Ishikawa (cell line): Measurements from ENCODE around the gene FABP6.

ENCODE experiments used
- CEBPB ChIP-seq: IDR thresholded peaks from 2 replicates; pipeline ENCODE4 v1.6.1; 2012
- CREB1 ChIP-seq: IDR thresholded peaks from 2 replicates; pipeline ENCODE4 v1.6.1; 2012; ENCODE audit warnings: low read depth
- EGR1 ChIP-seq: IDR thresholded peaks from 2 replicates; pipeline ENCODE4 v1.6.1; 2012
- EP300 ChIP-seq: IDR thresholded peaks from 2 replicates; pipeline ENCODE4 v1.6.1; 2012; ENCODE audit warnings: borderline replicate concordance
- FOXM1 ChIP-seq: IDR thresholded peaks from 2 replicates; pipeline ENCODE4 v1.6.1; 2012; ENCODE audit warnings: low read depth, borderline replicate concordance
- NFIC ChIP-seq: IDR thresholded peaks from 2 replicates; pipeline ENCODE4 v1.6.1; 2012
- RAD21 ChIP-seq: IDR thresholded peaks from 2 replicates; pipeline ENCODE4 v1.6.1; 2012; ENCODE audit warnings: low read depth
- TAF1 ChIP-seq: IDR thresholded peaks from 2 replicates; pipeline ENCODE4 v1.6.1; 2012; ENCODE audit warnings: low read depth, mild to moderate bottlenecking
- TCF12 ChIP-seq: IDR thresholded peaks from 2 replicates; pipeline ENCODE4 v1.6.1; 2012; ENCODE audit warnings: low read depth
- TEAD4 ChIP-seq: IDR thresholded peaks from 2 replicates; pipeline ENCODE4 v1.6.1; 2012
- USF1 ChIP-seq: IDR thresholded peaks from 2 replicates; pipeline ENCODE4 v1.6.1; 2012
- YY1 ChIP-seq: IDR thresholded peaks from 2 replicates; pipeline ENCODE4 v1.6.1; 2012; ENCODE audit warnings: low read depth
- ZBTB7A ChIP-seq: IDR thresholded peaks from 2 replicates; pipeline ENCODE4 v1.6.1; 2012; ENCODE audit warnings: low read depth
- TF ChIP-seq, protein P1 (sequence below): IDR thresholded peaks from 2 replicates; pipeline ENCODE4 v1.6.1; 2012; ENCODE audit warnings: low read depth, mild to moderate bottlenecking
- TF ChIP-seq, protein P2 (sequence below): IDR thresholded peaks from 2 replicates; pipeline ENCODE4 v1.6.1; 2012

FABP6 gene

GRCh38 chr5:160250226-160250625 is 20.9 kb downstream of the FABP6 start:
- no peak for TF ChIP-seq ZBTB7A
- TF ChIP-seq RAD21, result no peak
- TF ChIP-seq, protein P1, sequence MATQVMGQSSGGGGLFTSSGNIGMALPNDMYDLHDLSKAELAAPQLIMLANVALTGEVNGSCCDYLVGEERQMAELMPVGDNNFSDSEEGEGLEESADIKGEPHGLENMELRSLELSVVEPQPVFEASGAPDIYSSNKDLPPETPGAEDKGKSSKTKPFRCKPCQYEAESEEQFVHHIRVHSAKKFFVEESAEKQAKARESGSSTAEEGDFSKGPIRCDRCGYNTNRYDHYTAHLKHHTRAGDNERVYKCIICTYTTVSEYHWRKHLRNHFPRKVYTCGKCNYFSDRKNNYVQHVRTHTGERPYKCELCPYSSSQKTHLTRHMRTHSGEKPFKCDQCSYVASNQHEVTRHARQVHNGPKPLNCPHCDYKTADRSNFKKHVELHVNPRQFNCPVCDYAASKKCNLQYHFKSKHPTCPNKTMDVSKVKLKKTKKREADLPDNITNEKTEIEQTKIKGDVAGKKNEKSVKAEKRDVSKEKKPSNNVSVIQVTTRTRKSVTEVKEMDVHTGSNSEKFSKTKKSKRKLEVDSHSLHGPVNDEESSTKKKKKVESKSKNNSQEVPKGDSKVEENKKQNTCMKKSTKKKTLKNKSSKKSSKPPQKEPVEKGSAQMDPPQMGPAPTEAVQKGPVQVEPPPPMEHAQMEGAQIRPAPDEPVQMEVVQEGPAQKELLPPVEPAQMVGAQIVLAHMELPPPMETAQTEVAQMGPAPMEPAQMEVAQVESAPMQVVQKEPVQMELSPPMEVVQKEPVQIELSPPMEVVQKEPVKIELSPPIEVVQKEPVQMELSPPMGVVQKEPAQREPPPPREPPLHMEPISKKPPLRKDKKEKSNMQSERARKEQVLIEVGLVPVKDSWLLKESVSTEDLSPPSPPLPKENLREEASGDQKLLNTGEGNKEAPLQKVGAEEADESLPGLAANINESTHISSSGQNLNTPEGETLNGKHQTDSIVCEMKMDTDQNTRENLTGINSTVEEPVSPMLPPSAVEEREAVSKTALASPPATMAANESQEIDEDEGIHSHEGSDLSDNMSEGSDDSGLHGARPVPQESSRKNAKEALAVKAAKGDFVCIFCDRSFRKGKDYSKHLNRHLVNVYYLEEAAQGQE, result no peak
- no peak for TF ChIP-seq EP300
- no peak for TF ChIP-seq CEBPB
- no peak for TF ChIP-seq NFIC

- TF ChIP-seq CREB1, result no peak
- TF ChIP-seq EP300, result no peak
- no peak for TF ChIP-seq TEAD4
- TF ChIP-seq NFIC, result no peak
- no peak for TF ChIP-seq ZBTB7A
- TF ChIP-seq YY1, result no peak
- TF ChIP-seq, protein P2, sequence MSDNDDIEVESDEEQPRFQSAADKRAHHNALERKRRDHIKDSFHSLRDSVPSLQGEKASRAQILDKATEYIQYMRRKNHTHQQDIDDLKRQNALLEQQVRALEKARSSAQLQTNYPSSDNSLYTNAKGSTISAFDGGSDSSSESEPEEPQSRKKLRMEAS, result no peak
These were observed 21.5 kb downstream of the FABP6 start for GRCh38 chr5:160250826-160251225.

GRCh38 chr5:160251406-160252155 is 22.3 kb downstream of the FABP6 start:
- TF ChIP-seq EP300 (no peak), TEAD4 (no peak), TAF1 (no peak), RAD21 (no peak), TCF12 (no peak), EGR1 (no peak), USF1 (no peak), CEBPB (no peak), CREB1 (no peak), YY1 (no peak), FOXM1 (no peak), NFIC (no peak), ZBTB7A (no peak)
- TF ChIP-seq, protein P2, result no peak
- TF ChIP-seq, protein P1, result no peak

- TF ChIP-seq, protein P2, result no peak
- no peak for TF ChIP-seq TCF12
- TF ChIP-seq EP300, result no peak
- no peak for TF ChIP-seq RAD21
- TF ChIP-seq, protein P1, result no peak
- no peak for TF ChIP-seq YY1
- TF ChIP-seq CREB1, result no peak
- TF ChIP-seq NFIC, result no peak
- TF ChIP-seq CEBPB, result no peak
- TF ChIP-seq ZBTB7A, result no peak
- TF ChIP-seq EGR1, result no peak
- TF ChIP-seq TAF1, result no peak
- TF ChIP-seq USF1, result no peak
- no peak for TF ChIP-seq FOXM1
- no peak for TF ChIP-seq TEAD4
These were observed 23.6 kb downstream of the FABP6 start for GRCh38 chr5:160252916-160253315.
